GM23338 (cell line): ENCODE results near the gene CNOT8. TPM values are rescaled to one million over a fixed set of nuclear protein-coding genes. Genes with fewer than 3 reads are reported as not detected.

ENCODE experiments used
- ATAC-seq: fragments of 200-7000 bp; cut with Tn5 transposase; 3 replicates; pipeline ENCODE4 v1.9.1; 2020
- DNase-seq: peaks from one replicate; pipeline ENCODE4 v3.0.0-alpha.2; 2015; ENCODE audit warnings: low spot score
- H2AFZ ChIP-seq: fragments of 200-600 bp; sonication (generic); 2 replicates; pipeline ENCODE4 v1.8.0; 2016; ENCODE audit warnings: antibody characterized with exemption, mild to moderate bottlenecking, moderate library complexity
- H3F3A ChIP-seq: fragments of 200-600 bp; sonication (generic); replicated peaks from 2 replicates; pipeline ENCODE4 v1.8.0; 2017; ENCODE audit warnings: antibody characterized with exemption, mixed run types, low read depth
- H3K27ac ChIP-seq: fragments of 200-600 bp; sonication (generic); 2 replicates; pipeline ENCODE4 v1.6.1; 2016; ENCODE audit warnings: low read depth
- H3K27me3 ChIP-seq: fragments of 200-600 bp; sonication (generic); 2 replicates; pipeline ENCODE4 v1.8.0; 2016; ENCODE audit warnings: mild to moderate bottlenecking, mixed run types, moderate library complexity; ENCODE audit not compliant: insufficient read depth
- H3K36me3 ChIP-seq: fragments of 200-600 bp; sonication (generic); 2 replicates; pipeline ENCODE4 v1.8.0; 2016; ENCODE audit warnings: mild to moderate bottlenecking; ENCODE audit not compliant: insufficient read depth
- H3K4me1 ChIP-seq: fragments of 200-600 bp; sonication (generic); 2 replicates; pipeline ENCODE4 v1.8.0; 2016; ENCODE audit warnings: mild to moderate bottlenecking, moderate library complexity; ENCODE audit not compliant: insufficient read depth
- H3K4me2 ChIP-seq: fragments of 200-600 bp; sonication (generic); 2 replicates; pipeline ENCODE4 v1.7.1; 2017; ENCODE audit warnings: mixed run types
- H3K4me3 ChIP-seq: fragments of 200-600 bp; sonication (generic); 2 replicates; pipeline ENCODE4 v1.6.1; 2016; ENCODE audit warnings: mixed run types
- H3K79me2 ChIP-seq: fragments of 200-600 bp; sonication (generic); replicated peaks from 2 replicates; pipeline ENCODE4 v1.8.0; 2017; ENCODE audit warnings: mild to moderate bottlenecking; ENCODE audit not compliant: insufficient read depth
- H3K9me2 ChIP-seq: fragments of 200-600 bp; sonication (generic); 2 replicates; pipeline ENCODE4 v1.8.0; 2017; ENCODE audit not compliant: insufficient read depth
- H4K20me1 ChIP-seq: fragments of 200-600 bp; sonication (generic); replicated peaks from 2 replicates; pipeline ENCODE4 v1.8.0; 2017; ENCODE audit warnings: mild to moderate bottlenecking; ENCODE audit not compliant: insufficient read depth
- H3K27ac Mint-ChIP-seq: 2 replicates; pipeline ENCODE4 v1.8.0; 2020; ENCODE audit warnings: inconsistent platforms, mild to moderate bottlenecking, moderate library complexity, mixed read lengths
- H3K27me3 Mint-ChIP-seq: 3 replicates; pipeline ENCODE4 v1.8.0; 2022; ENCODE audit warnings: low read depth, mild to moderate bottlenecking, moderate library complexity, mixed read lengths, inconsistent platforms; ENCODE audit not compliant: insufficient read depth, poor library complexity
- H3K36me3 Mint-ChIP-seq: 3 replicates; pipeline ENCODE4 v1.8.0; 2021; ENCODE audit warnings: low read depth, mild to moderate bottlenecking, inconsistent platforms, moderate library complexity, mixed read lengths
- H3K4me1 Mint-ChIP-seq: 3 replicates; pipeline ENCODE4 v1.8.0; 2020; ENCODE audit warnings: mild to moderate bottlenecking, inconsistent platforms, mixed read lengths
- H3K4me3 Mint-ChIP-seq: 3 replicates; pipeline ENCODE4 v1.8.0; 2021; ENCODE audit warnings: moderate library complexity, mild to moderate bottlenecking, inconsistent platforms, mixed read lengths
- H3K9me3 Mint-ChIP-seq: 3 replicates; pipeline ENCODE4 v1.8.0; 2020; ENCODE audit warnings: moderate library complexity, mild to moderate bottlenecking, inconsistent platforms, mixed read lengths
- CREB1 ChIP-seq: fragments of 250-450 bp; sonication (Bioruptor Pico); IDR thresholded peaks from 2 replicates; pipeline ENCODE4 v1.5.0; 2020; ENCODE audit warnings: low read depth, mild to moderate bottlenecking, moderate library complexity
- EZH2 ChIP-seq: fragments of 200-600 bp; sonication (generic); IDR thresholded peaks from one replicate; pipeline ENCODE4 v1.8.0; 2017; ENCODE audit warnings: antibody characterized with exemption, mild to moderate bottlenecking, low read depth; ENCODE audit not compliant: unreplicated experiment
- EZH2phosphoT487 ChIP-seq: fragments of 200-600 bp; sonication (generic); IDR thresholded peaks from one replicate; pipeline ENCODE4 v1.8.1; 2018; ENCODE audit warnings: antibody characterized with exemption; ENCODE audit not compliant: unreplicated experiment
- JUNB ChIP-seq: IDR thresholded peaks from one replicate; pipeline ENCODE4 v1.6.1; 2016; ENCODE audit warnings: antibody characterized with exemption; ENCODE audit not compliant: unreplicated experiment
- NANOG ChIP-seq: IDR thresholded peaks from 2 replicates; pipeline ENCODE4 v1.6.1; 2016; ENCODE audit warnings: antibody characterized with exemption, borderline replicate concordance
- POLR2AphosphoS5 ChIP-seq: IDR thresholded peaks from 2 replicates; pipeline ENCODE4 v1.6.1; 2016; ENCODE audit warnings: antibody characterized with exemption, low read depth
- STAT1 ChIP-seq: IDR thresholded peaks from one replicate; pipeline ENCODE4 v1.6.1; 2016; ENCODE audit warnings: antibody characterized with exemption; ENCODE audit not compliant: unreplicated experiment
- ZNF114 ChIP-seq: fragments of 250-450 bp; sonication (Bioruptor Pico); IDR thresholded peaks from 2 replicates; pipeline ENCODE4 v1.5.0; 2020; ENCODE audit warnings: mild to moderate bottlenecking, moderate library complexity
- ZNF331 ChIP-seq: fragments of 250-450 bp; sonication (Bioruptor Pico); IDR thresholded peaks from 2 replicates; pipeline ENCODE4 v1.5.0; 2020; ENCODE audit warnings: low read depth, mild to moderate bottlenecking, moderate library complexity
- polyA plus RNA-seq: library from polyadenylated mRNA; unstranded; fragments of >200 nt; fragmentation: Nextera tagmentation; extraction: Ambion mirVana; gene quantifications from 2 replicates; pipeline ENCODE4 v1.2.1, GENCODE V29; 2016
- total RNA-seq: library from RNA; depleted of rRNA; stranded (reverse); fragments of >200 nt; shearing (Covaris generic); gene quantifications from 2 replicates; pipeline ENCODE4 v1.2.3, GENCODE V29; 2014
- TF ChIP-seq, protein P1 (sequence below), 2 experiments: fragments of 200-600 bp in 1 of 2; sonication (generic) in 1 of 2; conservative IDR thresholded peaks; 2 replicates each; pipeline versions ENCODE4 v1.5.1 to v1.6.1; 2016 to 2017; ENCODE audit warnings: antibody characterized with exemption in 2 of 2, low read depth in 2 of 2, mild to moderate bottlenecking in 2 of 2, moderate library complexity in 1 of 2
- TF ChIP-seq, protein P2 (sequence below): IDR thresholded peaks from 2 replicates; pipeline ENCODE4 v1.6.1; 2016; ENCODE audit warnings: antibody characterized with exemption
- TF ChIP-seq, protein P3 (sequence below): fragments of 250-450 bp; sonication (Bioruptor Pico); IDR thresholded peaks from 2 replicates; pipeline ENCODE4 v1.5.0; 2020; ENCODE audit warnings: mild to moderate bottlenecking, moderate library complexity
- TF ChIP-seq, protein P4 (sequence below): IDR thresholded peaks from one replicate; pipeline ENCODE4 v1.6.1; 2018; ENCODE audit warnings: antibody characterized with exemption; ENCODE audit not compliant: unreplicated experiment

The CNOT8 gene
- total and polyA plus RNA-seq, 2 experiments from 2014 or later = 31.2 to 77.7 TPM

DNA sequence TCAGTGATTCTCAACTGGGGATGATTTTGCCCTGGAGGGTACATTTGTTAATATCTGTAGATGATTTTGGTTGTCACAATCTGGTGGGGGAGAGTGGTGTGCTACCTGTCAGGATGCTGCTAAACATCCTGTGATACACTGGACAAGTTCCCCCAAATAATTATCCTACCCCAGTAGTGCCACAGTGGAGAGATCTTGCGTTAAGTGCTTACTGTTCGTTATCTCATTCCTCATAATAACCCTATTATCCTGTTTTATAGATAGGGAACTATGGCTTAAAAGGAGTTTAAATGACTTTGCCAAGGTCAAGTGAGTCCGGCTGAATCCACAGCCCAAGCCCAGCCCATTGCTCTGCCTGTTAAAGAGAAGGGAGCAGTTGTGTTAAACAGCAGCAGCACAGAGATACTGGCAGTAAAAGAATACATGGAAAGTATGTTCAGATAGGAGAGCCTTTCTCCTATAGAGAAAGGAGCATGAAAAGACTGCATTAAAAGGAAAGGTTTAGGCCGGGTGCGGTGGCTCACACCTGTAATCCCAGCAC lies 15.4 kb downstream of the CNOT8 start:
- no peaks in the 10 kb centered on the region for H3K27me3 Mint-ChIP-seq
- H3K36me3 Mint-ChIP-seq = peaks cover 78% of the 10 kb centered on the region
- no peak overlapping the region for H3K4me3 ChIP-seq
- ATAC-seq (no peak), DNase-seq (no peak)
- H3K9me3 Mint-ChIP-seq = peaks cover 17% of the 10 kb centered on the region
- no peak overlapping the region for H3K4me3 Mint-ChIP-seq
- no peaks in the 10 kb centered on the region for H3K27me3 ChIP-seq
- peaks cover 5% of the 10 kb centered on the region; the same call in 1 of the 2 replicates for H3K9me2 ChIP-seq
- TF ChIP-seq STAT1 (no peak), JUNB (no peak), EZH2phosphoT487 (no peak), ZNF331 (CRISPR knock-in tag) (no peak), NANOG (no peak), POLR2AphosphoS5 (no peak), ZNF114 (CRISPR knock-in tag) (no peak), EZH2 (no peak), CREB1 (CRISPR knock-in tag) (no peak)
- TF ChIP-seq, protein P1, sequence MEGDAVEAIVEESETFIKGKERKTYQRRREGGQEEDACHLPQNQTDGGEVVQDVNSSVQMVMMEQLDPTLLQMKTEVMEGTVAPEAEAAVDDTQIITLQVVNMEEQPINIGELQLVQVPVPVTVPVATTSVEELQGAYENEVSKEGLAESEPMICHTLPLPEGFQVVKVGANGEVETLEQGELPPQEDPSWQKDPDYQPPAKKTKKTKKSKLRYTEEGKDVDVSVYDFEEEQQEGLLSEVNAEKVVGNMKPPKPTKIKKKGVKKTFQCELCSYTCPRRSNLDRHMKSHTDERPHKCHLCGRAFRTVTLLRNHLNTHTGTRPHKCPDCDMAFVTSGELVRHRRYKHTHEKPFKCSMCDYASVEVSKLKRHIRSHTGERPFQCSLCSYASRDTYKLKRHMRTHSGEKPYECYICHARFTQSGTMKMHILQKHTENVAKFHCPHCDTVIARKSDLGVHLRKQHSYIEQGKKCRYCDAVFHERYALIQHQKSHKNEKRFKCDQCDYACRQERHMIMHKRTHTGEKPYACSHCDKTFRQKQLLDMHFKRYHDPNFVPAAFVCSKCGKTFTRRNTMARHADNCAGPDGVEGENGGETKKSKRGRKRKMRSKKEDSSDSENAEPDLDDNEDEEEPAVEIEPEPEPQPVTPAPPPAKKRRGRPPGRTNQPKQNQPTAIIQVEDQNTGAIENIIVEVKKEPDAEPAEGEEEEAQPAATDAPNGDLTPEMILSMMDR (conservative IDR thresholded peaks at IDR 0.05; ENCODE audit: low read depth in 2 of 2) = no peak
- TF ChIP-seq, protein P2, sequence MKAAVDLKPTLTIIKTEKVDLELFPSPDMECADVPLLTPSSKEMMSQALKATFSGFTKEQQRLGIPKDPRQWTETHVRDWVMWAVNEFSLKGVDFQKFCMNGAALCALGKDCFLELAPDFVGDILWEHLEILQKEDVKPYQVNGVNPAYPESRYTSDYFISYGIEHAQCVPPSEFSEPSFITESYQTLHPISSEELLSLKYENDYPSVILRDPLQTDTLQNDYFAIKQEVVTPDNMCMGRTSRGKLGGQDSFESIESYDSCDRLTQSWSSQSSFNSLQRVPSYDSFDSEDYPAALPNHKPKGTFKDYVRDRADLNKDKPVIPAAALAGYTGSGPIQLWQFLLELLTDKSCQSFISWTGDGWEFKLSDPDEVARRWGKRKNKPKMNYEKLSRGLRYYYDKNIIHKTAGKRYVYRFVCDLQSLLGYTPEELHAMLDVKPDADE = no peak
- TF ChIP-seq, protein P3, sequence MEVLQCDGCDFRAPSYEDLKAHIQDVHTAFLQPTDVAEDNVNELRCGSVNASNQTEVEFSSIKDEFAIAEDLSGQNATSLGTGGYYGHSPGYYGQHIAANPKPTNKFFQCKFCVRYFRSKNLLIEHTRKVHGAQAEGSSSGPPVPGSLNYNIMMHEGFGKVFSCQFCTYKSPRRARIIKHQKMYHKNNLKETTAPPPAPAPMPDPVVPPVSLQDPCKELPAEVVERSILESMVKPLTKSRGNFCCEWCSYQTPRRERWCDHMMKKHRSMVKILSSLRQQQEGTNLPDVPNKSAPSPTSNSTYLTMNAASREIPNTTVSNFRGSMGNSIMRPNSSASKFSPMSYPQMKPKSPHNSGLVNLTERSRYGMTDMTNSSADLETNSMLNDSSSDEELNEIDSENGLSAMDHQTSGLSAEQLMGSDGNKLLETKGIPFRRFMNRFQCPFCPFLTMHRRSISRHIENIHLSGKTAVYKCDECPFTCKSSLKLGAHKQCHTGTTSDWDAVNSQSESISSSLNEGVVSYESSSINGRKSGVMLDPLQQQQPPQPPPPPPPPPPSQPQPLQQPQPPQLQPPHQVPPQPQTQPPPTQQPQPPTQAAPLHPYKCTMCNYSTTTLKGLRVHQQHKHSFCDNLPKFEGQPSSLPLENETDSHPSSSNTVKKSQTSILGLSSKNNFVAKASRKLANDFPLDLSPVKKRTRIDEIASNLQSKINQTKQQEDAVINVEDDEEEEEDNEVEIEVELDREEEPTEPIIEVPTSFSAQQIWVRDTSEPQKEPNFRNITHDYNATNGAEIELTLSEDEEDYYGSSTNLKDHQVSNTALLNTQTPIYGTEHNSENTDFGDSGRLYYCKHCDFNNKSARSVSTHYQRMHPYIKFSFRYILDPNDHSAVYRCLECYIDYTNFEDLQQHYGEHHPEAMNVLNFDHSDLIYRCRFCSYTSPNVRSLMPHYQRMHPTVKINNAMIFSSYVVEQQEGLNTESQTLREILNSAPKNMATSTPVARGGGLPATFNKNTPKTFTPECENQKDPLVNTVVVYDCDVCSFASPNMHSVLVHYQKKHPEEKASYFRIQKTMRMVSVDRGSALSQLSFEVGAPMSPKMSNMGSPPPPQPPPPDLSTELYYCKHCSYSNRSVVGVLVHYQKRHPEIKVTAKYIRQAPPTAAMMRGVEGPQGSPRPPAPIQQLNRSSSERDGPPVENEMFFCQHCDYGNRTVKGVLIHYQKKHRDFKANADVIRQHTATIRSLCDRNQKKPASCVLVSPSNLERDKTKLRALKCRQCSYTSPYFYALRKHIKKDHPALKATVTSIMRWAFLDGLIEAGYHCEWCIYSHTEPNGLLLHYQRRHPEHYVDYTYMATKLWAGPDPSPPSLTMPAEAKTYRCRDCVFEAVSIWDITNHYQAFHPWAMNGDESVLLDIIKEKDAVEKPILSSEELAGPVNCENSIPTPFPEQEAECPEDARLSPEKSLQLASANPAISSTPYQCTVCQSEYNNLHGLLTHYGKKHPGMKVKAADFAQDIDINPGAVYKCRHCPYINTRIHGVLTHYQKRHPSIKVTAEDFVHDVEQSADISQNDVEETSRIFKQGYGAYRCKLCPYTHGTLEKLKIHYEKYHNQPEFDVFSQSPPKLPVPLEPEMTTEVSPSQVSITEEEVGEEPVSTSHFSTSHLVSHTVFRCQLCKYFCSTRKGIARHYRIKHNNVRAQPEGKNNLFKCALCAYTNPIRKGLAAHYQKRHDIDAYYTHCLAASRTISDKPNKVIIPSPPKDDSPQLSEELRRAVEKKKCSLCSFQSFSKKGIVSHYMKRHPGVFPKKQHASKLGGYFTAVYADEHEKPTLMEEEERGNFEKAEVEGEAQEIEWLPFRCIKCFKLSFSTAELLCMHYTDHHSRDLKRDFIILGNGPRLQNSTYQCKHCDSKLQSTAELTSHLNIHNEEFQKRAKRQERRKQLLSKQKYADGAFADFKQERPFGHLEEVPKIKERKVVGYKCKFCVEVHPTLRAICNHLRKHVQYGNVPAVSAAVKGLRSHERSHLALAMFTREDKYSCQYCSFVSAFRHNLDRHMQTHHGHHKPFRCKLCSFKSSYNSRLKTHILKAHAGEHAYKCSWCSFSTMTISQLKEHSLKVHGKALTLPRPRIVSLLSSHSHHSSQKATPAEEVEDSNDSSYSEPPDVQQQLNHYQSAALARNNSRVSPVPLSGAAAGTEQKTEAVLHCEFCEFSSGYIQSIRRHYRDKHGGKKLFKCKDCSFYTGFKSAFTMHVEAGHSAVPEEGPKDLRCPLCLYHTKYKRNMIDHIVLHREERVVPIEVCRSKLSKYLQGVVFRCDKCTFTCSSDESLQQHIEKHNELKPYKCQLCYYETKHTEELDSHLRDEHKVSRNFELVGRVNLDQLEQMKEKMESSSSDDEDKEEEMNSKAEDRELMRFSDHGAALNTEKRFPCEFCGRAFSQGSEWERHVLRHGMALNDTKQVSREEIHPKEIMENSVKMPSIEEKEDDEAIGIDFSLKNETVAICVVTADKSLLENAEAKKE (CRISPR knock-in tag) = no peak
- TF ChIP-seq, protein P4, sequence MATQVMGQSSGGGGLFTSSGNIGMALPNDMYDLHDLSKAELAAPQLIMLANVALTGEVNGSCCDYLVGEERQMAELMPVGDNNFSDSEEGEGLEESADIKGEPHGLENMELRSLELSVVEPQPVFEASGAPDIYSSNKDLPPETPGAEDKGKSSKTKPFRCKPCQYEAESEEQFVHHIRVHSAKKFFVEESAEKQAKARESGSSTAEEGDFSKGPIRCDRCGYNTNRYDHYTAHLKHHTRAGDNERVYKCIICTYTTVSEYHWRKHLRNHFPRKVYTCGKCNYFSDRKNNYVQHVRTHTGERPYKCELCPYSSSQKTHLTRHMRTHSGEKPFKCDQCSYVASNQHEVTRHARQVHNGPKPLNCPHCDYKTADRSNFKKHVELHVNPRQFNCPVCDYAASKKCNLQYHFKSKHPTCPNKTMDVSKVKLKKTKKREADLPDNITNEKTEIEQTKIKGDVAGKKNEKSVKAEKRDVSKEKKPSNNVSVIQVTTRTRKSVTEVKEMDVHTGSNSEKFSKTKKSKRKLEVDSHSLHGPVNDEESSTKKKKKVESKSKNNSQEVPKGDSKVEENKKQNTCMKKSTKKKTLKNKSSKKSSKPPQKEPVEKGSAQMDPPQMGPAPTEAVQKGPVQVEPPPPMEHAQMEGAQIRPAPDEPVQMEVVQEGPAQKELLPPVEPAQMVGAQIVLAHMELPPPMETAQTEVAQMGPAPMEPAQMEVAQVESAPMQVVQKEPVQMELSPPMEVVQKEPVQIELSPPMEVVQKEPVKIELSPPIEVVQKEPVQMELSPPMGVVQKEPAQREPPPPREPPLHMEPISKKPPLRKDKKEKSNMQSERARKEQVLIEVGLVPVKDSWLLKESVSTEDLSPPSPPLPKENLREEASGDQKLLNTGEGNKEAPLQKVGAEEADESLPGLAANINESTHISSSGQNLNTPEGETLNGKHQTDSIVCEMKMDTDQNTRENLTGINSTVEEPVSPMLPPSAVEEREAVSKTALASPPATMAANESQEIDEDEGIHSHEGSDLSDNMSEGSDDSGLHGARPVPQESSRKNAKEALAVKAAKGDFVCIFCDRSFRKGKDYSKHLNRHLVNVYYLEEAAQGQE = no peak
- H4K20me1 ChIP-seq = peaks cover under 1% of the 10 kb centered on the region; the same call in 1 of the 2 replicates
- H3F3A ChIP-seq = 0 out of 2 replicates have a peak, but pooled peaks cover 10% of the 10 kb centered on the region
- no peak overlapping the region for H2AFZ ChIP-seq
- H3K4me2 ChIP-seq = no peak overlapping the region
- no peak overlapping the region for H3K27ac ChIP-seq
- no peaks in the 10 kb centered on the region for H3K4me1 Mint-ChIP-seq
- no peak overlapping the region for H3K27ac Mint-ChIP-seq
- no peaks in the 10 kb centered on the region; the same call in 1 of the 2 replicates for H3K79me2 ChIP-seq
- H3K4me1 ChIP-seq = no peaks in the 10 kb centered on the region
- H3K36me3 ChIP-seq = peaks cover 57% of the 10 kb centered on the region
